ELR (cell line): ENCODE results near the gene HPCAL1.

Experiments used
- DNase-seq: peaks from one replicate; pipeline ENCODE4 v3.0.0-alpha.2; 2015; ENCODE audit warnings: low read depth

HPCAL1 gene

GRCh38 chr2:10466801-10467200 is 164.1 kb downstream of the HPCAL1 start:
- DNase-seq: no peak

- no peak for DNase-seq
Measured at GRCh38 chr2:10467401-10467800, 164.7 kb downstream of the HPCAL1 start.

- DNase-seq: no peak
Measured at GRCh38 chr2:10469301-10469700, 166.6 kb downstream of the HPCAL1 start.

- DNase-seq: no peak
Measured at GRCh38 chr2:10469955-10470608, 167.4 kb downstream of the HPCAL1 start.

- no peak for DNase-seq
Measured at GRCh38 chr2:10471046-10471571, 168.4 kb downstream of the HPCAL1 start.

- DNase-seq: peak; percentile 24
Measured at GRCh38 chr2:10471955-10472354, 169.3 kb downstream of the HPCAL1 start.

GRCh38 chr2:10473121-10473756 is 170.5 kb downstream of the HPCAL1 start:
- DNase-seq: no peak

- no peak for DNase-seq
Measured at GRCh38 chr2:10475221-10475722, 172.6 kb downstream of the HPCAL1 start.

- DNase-seq: no peak
Measured at GRCh38 chr2:10475811-10476660, 173.3 kb downstream of the HPCAL1 start.

- no peak for DNase-seq
Measured at GRCh38 chr2:10476723-10477442, 174.2 kb downstream of the HPCAL1 start.
